ENCODE data around the gene ATXN1. TPM values are rescaled to one million over a fixed set of nuclear protein-coding genes. Genes with fewer than 3 reads are reported as not detected.
A peak's percentile ranks its signal among the peaks of the same experiment; 100 is the strongest.

ATXN1 gene
- total and polyA plus RNA-seq, 2 of the 13 experiments (the other 11 are each of a cell fraction or from before 2014, with no cell fraction given), result 20.7 to 39.5 TPM

- TF ChIP-seq CSRNP1 (CRISPR knock-in tag; IDR thresholded peaks at IDR 0.05), result no peak
- TF ChIP-seq ETV6 (CRISPR knock-in tag; conservative IDR thresholded peaks at IDR 0.05), result no peak
- peak; percentile 54 to 57; a peak in 3 of 4 replicates for TF ChIP-seq MAFK (conservative IDR thresholded peaks at IDR 0.05 in 1 of 2, IDR thresholded peaks at IDR 0.05 in 1 of 2; ENCODE audit: low read length in 2 of 2)
- no peak for TF ChIP-seq RXRA (CRISPR knock-in tag; IDR thresholded peaks at IDR 0.05)
- TF ChIP-seq SMC3 (IDR thresholded peaks at IDR 0.05; ENCODE audit: low read length), result peak; percentile 27; the same call in 1 of the 2 replicates
- TF ChIP-seq SIN3A (IDR thresholded peaks at IDR 0.05; ENCODE audit: borderline replicate concordance, low read depth, low read length), result no peak
- TF ChIP-seq CC2D1A (CRISPR knock-in tag; IDR thresholded peaks at IDR 0.05), result no peak
- TF ChIP-seq USF2 (IDR thresholded peaks at IDR 0.05; ENCODE audit: low read depth, low read length), result no peak
- TF ChIP-seq USF2 (CRISPR knock-in tag; IDR thresholded peaks at IDR 0.05; ENCODE audit: borderline replicate concordance), result no peak
- no peak for TF ChIP-seq ZNF761 (CRISPR knock-in tag; conservative IDR thresholded peaks at IDR 0.05)
- no peak for TF ChIP-seq NFE2L2 (IDR thresholded peaks at IDR 0.05; ENCODE audit: low read length)
- peak; percentile 34; the same call in 1 of the 2 replicates for TF ChIP-seq ZBTB33 (CRISPR knock-in tag; IDR thresholded peaks at IDR 0.05)
- TF ChIP-seq KDM5A (IDR thresholded peaks at IDR 0.05; ENCODE audit: borderline replicate concordance, low read length), result no peak
- no peak for TF ChIP-seq DBP (CRISPR knock-in tag; IDR thresholded peaks at IDR 0.05; ENCODE audit: not compliant biosample characterization)
- TF ChIP-seq NFKBIZ (CRISPR knock-in tag; IDR thresholded peaks at IDR 0.05), result no peak
- no peak for TF ChIP-seq ZNF580 (CRISPR knock-in tag; IDR thresholded peaks at IDR 0.05; ENCODE audit: borderline replicate concordance, low read depth)
- TF ChIP-seq ZMYM2 (CRISPR knock-in tag; IDR thresholded peaks at IDR 0.05), result no peak
Observed at GRCh38 chr6:16316741-16317251, 444.5 kb downstream of the ATXN1 start (continued).
